Lung (tissue), 12 donors: ENCODE measurements around the gene CAMKK2. TPM values are rescaled to one million over a fixed set of nuclear protein-coding genes. Genes with fewer than 3 reads are reported as not detected.
A peak's percentile ranks its signal among the peaks of the same experiment; 100 is the strongest.
"Not testable (repeated sequence)": the region's sequence is repeated elsewhere in the genome, so short reads cannot be mapped to it uniquely, and the experiment has no call there.

Experiments used
- ATAC-seq: fragments of 200-7000 bp; cut with Tn5 transposase; one replicate; pipeline ENCODE4 v1.9.1; 2020; ENCODE audit warnings: moderate number of reproducible peaks; ENCODE audit not compliant: insufficient read depth, low FRiP score
- DNase-seq, 3 donors: peaks; one replicate each; pipeline ENCODE4 v3.0.0-alpha.2; 2013 to 2017
- H3K27ac ChIP-seq, 2 donors: one replicate each; pipeline ENCODE4 v1.5.1; 2013; ENCODE audit warnings: mild to moderate bottlenecking in 2 of 2, moderate library complexity in 2 of 2, control low read depth in 1 of 2, inconsistent platforms in 1 of 2, low read depth in 1 of 2, low read length in 1 of 2
- H3K27me3 ChIP-seq, 3 donors: one replicate each; pipeline ENCODE4 v1.5.1; 2013; ENCODE audit warnings: low read length in 2 of 3; ENCODE audit not compliant: control insufficient read depth in 3 of 3, insufficient read depth in 3 of 3
- H3K36me3 ChIP-seq, 4 donors: one replicate each; pipeline ENCODE4 v1.5.1; 2013; ENCODE audit warnings: low read length in 4 of 4, mild to moderate bottlenecking in 1 of 4, moderate library complexity in 1 of 4; ENCODE audit not compliant: control insufficient read depth in 4 of 4, insufficient read depth in 4 of 4
- H3K4me1 ChIP-seq, 5 donors: one replicate each; pipeline ENCODE4 v1.5.1; 2013; ENCODE audit warnings: low read length in 5 of 5, mild to moderate bottlenecking in 2 of 5, moderate library complexity in 1 of 5; ENCODE audit not compliant: control insufficient read depth in 5 of 5, insufficient read depth in 5 of 5
- H3K4me3 ChIP-seq: one replicate; pipeline ENCODE4 v1.5.1; 2013; ENCODE audit warnings: mild to moderate bottlenecking, control low read depth, moderate library complexity
- H3K9ac ChIP-seq, 2 donors: one replicate each; pipeline ENCODE4 v1.5.1; 2013; ENCODE audit warnings: low read length in 2 of 2, control low read depth in 1 of 2; ENCODE audit not compliant: insufficient read depth in 1 of 2
- H3K9me3 ChIP-seq, 4 donors: one replicate each; pipeline ENCODE4 v1.5.1; 2013; ENCODE audit warnings: low read length in 3 of 4, mild to moderate bottlenecking in 1 of 4, moderate library complexity in 1 of 4; ENCODE audit not compliant: control insufficient read depth in 4 of 4, insufficient read depth in 3 of 4
- CTCF ChIP-seq: IDR thresholded peaks from 2 replicates; pipeline ENCODE4 v1.5.1; 2012; ENCODE audit warnings: mild to moderate bottlenecking; ENCODE audit errors: control extremely low read depth, extremely low read depth
- WGBS, 2 donors: extraction: QIAGEN DNeasy Blood & Tissue Kit; methylation state at CpG; one replicate each; pipeline ENCODE4 v1.1.7; 2013; 5-methylcytosine and 5-hydroxymethylcytosine counted together
- polyA plus RNA-seq, 2 donors: library from polyadenylated mRNA; stranded (reverse); fragments of 200-250 nt; gene quantifications; one replicate each; pipeline ENCODE4 v1.2.1, GENCODE V29; 2013
- total RNA-seq, 2 donors: library from RNA; depleted of rRNA in 1 of 2; stranded (reverse); fragments of >200 nt in 1 of 2; gene quantifications; one replicate each; pipeline ENCODE4 v1.2.1, GENCODE V29; 2014 to 2021
- donor health status: control.
- donor health status: control.
- donor health status: Bipolar disorder and iron deficiency.
- donor health status: healthy.
- donor health status: DM: yes; HTN: yes; CAD: no.

Gene CAMKK2
- total and polyA plus RNA-seq, 4 donors = 12.0 to 46.3 (median 36.0) TPM

GRCh38 chr12:121282072-121282742 lies 14.3 kb downstream of the CAMKK2 start:
- Histone ChIP-seq H3K27ac (no peak overlapping the region), H3K27me3 (no peaks in the 10 kb centered on the region), H3K9ac (no peak overlapping the region), H3K4me1 (peaks cover 0 to 23% (median 18%) of the 10 kb centered on the region in 5 donors), H3K36me3 (peaks cover 0 to 7% (median 0%) of the 10 kb centered on the region in 4 donors), H3K9me3 (no peaks in the 10 kb centered on the region), H3K4me3 (no peak overlapping the region)
- WGBS, 2 donors = 80 to 84% methylated on average over 10 of the region's 10 CpGs
- TF ChIP-seq CTCF = no peak
- DNase-seq (no peak), ATAC-seq (no peak)

DNA sequence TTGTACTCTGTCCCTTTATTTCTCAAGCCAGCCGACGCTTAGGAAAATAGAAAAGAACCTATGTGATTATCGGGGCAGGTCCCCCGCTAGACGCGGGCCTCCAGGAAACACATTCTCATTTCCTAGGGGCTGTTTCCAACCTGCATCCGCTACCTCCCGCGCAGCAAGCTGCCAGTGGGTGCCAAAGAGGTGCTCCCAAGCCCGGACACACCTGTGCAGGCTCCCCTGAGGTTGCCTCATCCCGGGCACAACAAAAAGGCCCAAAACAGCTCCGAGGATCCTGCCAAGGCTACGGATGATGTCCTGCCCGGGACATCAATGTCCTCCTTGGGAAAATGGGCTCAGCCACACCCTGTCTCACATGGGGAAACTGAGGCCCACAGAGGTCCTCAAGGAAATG lies 15.4 kb downstream of the CAMKK2 start:
- 90 to 92% methylated on average over 14 of the region's 14 CpGs for WGBS, 2 donors

DNA sequence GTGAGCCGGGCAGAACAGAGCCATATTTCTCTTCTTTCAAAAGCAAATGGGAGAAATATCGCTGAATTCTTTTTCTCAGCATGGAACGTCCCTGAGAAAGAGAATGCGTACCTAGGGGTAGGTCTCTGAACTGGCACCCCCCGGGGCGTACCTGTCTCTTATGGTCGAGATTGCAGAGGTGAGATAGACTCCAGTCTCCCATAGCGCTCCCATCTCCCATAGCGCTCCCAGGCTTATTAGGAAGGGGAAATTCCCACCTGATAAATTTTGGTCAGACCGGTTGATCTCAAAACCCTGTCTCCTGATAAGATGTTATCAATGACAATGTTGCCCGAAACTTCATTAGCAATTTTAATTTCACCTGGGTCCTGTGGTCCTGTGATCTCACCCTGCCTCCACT lies 16.0 kb downstream of the CAMKK2 start:
- not testable (repeated sequence) for H3K27me3 ChIP-seq, H3K36me3 ChIP-seq, H3K9ac ChIP-seq, H3K4me3 ChIP-seq, DNase-seq, ATAC-seq, H3K9me3 ChIP-seq, H3K27ac ChIP-seq
- 92 to 94% methylated on average over 10 to 11 of the region's 11 CpGs for WGBS, 2 donors
- peaks cover 0 to 23% (median 16%) of the 10 kb centered on the region in 5 donors for H3K4me1 ChIP-seq

More for the DNA sequence above, 15.4 kb downstream of the CAMKK2 start:
- not testable (repeated sequence) for H3K4me3 ChIP-seq, DNase-seq, H3K27ac ChIP-seq, H3K9ac ChIP-seq, H3K36me3 ChIP-seq, ATAC-seq, H3K9me3 ChIP-seq, H3K27me3 ChIP-seq
- peaks cover 0 to 23% (median 16%) of the 10 kb centered on the region in 5 donors for H3K4me1 ChIP-seq

DNA sequence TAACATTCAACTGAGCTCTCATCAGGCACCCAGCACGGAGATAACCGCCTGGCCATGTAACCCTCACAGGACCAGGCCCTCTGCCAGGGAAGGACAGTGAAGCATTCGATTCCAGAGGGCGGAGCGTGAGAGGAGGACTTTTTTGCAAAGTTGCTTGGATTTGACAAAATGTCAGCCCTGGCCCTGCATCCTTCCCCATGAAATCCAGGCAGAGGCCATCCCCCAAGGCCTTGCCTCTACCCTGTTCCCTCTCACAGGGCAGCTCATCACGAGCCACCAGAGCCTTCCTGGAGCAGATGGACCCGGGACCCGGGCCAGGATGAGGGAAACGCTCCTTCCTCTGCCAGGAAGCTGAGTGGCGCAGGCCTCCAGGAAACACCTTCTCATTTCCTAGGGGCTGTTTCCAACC lies 17.0 kb downstream of the CAMKK2 start:
- Histone ChIP-seq H3K9ac (peak overlapping the region in 1 of 2 donors; percentile 42), H3K27ac (peak overlapping the region in 1 of 2 donors; percentile 66), H3K9me3 (no peaks in the 10 kb centered on the region), H3K4me3 (no peak overlapping the region), H3K4me1 (peaks cover 0 to 23% (median 16%) of the 10 kb centered on the region in 5 donors), H3K27me3 (no peaks in the 10 kb centered on the region), H3K36me3 (peaks cover 0 to 8% (median 0%) of the 10 kb centered on the region in 4 donors)
- WGBS, 2 donors = 50 to 65% methylated on average over 10 of the region's 10 CpGs
- peak; percentile 21 for ATAC-seq
- DNase-seq = peak; percentile 69 to 78 (median 73)
- TF ChIP-seq CTCF = no peak
